ENCODE results near the gene MOB1B. TPM values are rescaled to one million over a fixed set of nuclear protein-coding genes. Genes with fewer than 3 reads are reported as not detected.

Gene MOB1B
- total and polyA plus RNA-seq, 10 of the 15 experiments (the other 5 are each of a cell fraction or from before 2014, with no cell fraction given): 1.9 to 11.4 (median 6.1) TPM

DNA sequence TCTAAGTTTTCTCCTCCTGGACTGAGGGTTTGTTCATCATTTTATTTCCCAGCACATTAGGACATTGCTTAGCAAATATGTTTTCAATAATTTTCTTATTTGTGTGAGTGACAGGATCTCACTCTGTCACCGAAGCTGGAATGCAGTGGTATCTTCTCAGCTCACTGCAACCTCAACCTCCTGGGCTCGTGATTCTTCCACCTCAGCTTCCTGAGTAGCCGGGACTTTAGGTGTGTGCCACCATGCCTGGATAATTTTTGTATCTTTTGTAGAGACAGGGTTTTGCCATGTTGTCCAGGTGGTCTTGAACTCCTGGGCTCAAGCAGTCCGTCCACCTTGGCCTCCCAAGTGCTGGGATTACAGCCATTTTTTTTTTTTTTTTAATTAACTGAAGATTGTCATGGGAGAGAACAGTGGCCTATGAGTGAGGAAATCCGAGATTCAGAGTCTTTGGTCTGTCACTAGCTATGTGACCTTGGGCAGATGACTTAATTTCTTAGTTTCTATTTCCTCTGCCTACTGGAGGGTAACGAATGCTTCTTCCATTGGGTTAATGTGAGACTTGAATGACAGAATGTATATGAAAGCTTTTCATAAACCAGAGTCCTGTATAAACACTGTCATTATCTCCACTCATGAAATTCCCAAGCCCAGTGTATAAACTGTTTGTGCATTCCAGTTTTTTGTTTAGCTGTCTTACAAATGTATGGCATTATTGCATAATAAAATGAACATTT lies 23.9 kb downstream of the MOB1B start (continued):
- TF ChIP-seq, protein P1, sequence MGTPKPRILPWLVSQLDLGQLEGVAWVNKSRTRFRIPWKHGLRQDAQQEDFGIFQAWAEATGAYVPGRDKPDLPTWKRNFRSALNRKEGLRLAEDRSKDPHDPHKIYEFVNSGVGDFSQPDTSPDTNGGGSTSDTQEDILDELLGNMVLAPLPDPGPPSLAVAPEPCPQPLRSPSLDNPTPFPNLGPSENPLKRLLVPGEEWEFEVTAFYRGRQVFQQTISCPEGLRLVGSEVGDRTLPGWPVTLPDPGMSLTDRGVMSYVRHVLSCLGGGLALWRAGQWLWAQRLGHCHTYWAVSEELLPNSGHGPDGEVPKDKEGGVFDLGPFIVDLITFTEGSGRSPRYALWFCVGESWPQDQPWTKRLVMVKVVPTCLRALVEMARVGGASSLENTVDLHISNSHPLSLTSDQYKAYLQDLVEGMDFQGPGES (IDR thresholded peaks at IDR 0.05): no peak
- TF ChIP-seq, protein P2, sequence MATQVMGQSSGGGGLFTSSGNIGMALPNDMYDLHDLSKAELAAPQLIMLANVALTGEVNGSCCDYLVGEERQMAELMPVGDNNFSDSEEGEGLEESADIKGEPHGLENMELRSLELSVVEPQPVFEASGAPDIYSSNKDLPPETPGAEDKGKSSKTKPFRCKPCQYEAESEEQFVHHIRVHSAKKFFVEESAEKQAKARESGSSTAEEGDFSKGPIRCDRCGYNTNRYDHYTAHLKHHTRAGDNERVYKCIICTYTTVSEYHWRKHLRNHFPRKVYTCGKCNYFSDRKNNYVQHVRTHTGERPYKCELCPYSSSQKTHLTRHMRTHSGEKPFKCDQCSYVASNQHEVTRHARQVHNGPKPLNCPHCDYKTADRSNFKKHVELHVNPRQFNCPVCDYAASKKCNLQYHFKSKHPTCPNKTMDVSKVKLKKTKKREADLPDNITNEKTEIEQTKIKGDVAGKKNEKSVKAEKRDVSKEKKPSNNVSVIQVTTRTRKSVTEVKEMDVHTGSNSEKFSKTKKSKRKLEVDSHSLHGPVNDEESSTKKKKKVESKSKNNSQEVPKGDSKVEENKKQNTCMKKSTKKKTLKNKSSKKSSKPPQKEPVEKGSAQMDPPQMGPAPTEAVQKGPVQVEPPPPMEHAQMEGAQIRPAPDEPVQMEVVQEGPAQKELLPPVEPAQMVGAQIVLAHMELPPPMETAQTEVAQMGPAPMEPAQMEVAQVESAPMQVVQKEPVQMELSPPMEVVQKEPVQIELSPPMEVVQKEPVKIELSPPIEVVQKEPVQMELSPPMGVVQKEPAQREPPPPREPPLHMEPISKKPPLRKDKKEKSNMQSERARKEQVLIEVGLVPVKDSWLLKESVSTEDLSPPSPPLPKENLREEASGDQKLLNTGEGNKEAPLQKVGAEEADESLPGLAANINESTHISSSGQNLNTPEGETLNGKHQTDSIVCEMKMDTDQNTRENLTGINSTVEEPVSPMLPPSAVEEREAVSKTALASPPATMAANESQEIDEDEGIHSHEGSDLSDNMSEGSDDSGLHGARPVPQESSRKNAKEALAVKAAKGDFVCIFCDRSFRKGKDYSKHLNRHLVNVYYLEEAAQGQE (IDR thresholded peaks at IDR 0.05; ENCODE audit: low read depth, low read length): no peak
- TF ChIP-seq SREBF1 (IDR thresholded peaks at IDR 0.05; ENCODE audit: low read length) (no peak), EZH2 (IDR thresholded peaks at IDR 0.05; ENCODE audit: borderline replicate concordance, control insufficient read depth, low read depth, low read length) (no peak), FOS (IDR thresholded peaks at IDR 0.05; ENCODE audit: borderline replicate concordance, extremely low read depth, insufficient read length) (no peak), RAD51 (IDR thresholded peaks at IDR 0.05) (no peak), E2F8 (IDR thresholded peaks at IDR 0.05; ENCODE audit: low read depth, partially characterized antibody) (no peak), RBBP5 (conservative IDR thresholded peaks at IDR 0.05) (no peak), SUZ12 (IDR thresholded peaks at IDR 0.05; ENCODE audit: unreplicated experiment) (no peak), PAX5 (IDR thresholded peaks at IDR 0.05; ENCODE audit: borderline replicate concordance, low read depth, low read length) (0 out of 2 replicates have a peak, but pooled peaks have one; percentile 34), CHD4 (IDR thresholded peaks at IDR 0.05) (no peak), RELB (IDR thresholded peaks at IDR 0.05; ENCODE audit: low read depth) (no peak)
- TF ChIP-seq, protein P3, sequence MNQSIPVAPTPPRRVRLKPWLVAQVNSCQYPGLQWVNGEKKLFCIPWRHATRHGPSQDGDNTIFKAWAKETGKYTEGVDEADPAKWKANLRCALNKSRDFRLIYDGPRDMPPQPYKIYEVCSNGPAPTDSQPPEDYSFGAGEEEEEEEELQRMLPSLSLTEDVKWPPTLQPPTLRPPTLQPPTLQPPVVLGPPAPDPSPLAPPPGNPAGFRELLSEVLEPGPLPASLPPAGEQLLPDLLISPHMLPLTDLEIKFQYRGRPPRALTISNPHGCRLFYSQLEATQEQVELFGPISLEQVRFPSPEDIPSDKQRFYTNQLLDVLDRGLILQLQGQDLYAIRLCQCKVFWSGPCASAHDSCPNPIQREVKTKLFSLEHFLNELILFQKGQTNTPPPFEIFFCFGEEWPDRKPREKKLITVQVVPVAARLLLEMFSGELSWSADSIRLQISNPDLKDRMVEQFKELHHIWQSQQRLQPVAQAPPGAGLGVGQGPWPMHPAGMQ (IDR thresholded peaks at IDR 0.05; ENCODE audit: borderline replicate concordance): no peak
